ENCODE measurements around the gene IL13RA1. TPM values are rescaled to one million over a fixed set of nuclear protein-coding genes. Genes with fewer than 3 reads are reported as not detected.

Gene IL13RA1
- total RNA-seq, 4 donors from 2014 or later: 13.9 to 89.6 (median 70.2) TPM

DNA sequence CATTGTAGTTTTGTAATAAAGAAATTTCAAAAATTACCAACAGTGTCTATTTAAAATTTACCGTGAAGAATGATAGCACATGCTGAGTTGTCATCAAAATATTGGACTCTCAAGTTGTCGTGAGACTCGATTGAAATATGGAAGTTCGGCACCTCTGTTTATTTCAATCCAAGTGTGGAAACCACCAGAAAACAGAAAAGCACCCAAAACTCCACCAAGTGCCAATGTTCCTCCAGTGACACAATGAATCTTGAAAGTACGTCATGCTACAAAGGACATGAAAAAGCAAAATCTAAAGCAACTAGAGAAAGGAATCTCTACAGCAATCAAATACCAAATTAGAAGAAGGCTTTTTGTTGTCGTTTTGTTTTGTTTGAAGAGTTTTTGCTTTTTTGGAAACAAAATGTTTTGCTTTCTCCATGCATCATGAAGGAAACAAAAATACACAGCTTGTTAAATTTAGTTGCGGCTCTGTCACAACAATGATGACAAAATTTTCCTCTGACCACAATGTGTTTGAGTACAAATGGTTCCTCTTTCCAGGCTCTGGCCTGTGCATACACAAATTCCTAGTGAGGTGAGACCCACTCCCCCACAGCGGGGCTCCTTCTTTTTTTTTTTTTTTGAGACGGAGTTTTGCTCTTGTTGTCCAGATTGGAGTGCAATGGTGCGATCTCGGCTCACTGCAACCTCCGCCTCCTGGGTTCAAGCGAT, 9.6 kb upstream of the IL13RA1 start:
- in situ Hi-C loops (cut with MboI; ENCODE audit: low pct_ligation_motif_present in 1 of 4, low pct_unique_long_range_greater_than_20kb in 1 of 4, low sequenced_read_pairs in 3 of 4): no loop called here

GRCh38 chrX:118718737-118719136, 8.7 kb upstream of the IL13RA1 start:
- Histone ChIP-seq H3K36me3 (no peaks in the 10 kb centered on the region), H3K27ac (peak overlapping the region in 2 of 4 donors; percentile 9 to 32), H3K9me3 (no peaks in the 10 kb centered on the region), H3K4me3 (no peak overlapping the region), H3K27me3 (no peaks in the 10 kb centered on the region), H3K4me1 (peaks cover 0 to 2% (median 0%) of the 10 kb centered on the region in 4 donors)
- TF ChIP-seq POLR2AphosphoS5 (IDR thresholded peaks at IDR 0.05): no peak
- TF ChIP-seq EP300 (IDR thresholded peaks at IDR 0.05; ENCODE audit: low read depth): no peak
- TF ChIP-seq POLR2A (IDR thresholded peaks at IDR 0.05): no peak
- WGBS, 2 donors (ENCODE audit: low coverage in 1 of 2): 66% methylated on average over 2 of the region's 2 CpGs; no CpG with 5 or more reads in 1 of the 2 donors
- in situ Hi-C loops (cut with MboI; ENCODE audit: low pct_ligation_motif_present in 1 of 4, low pct_unique_long_range_greater_than_20kb in 1 of 4, low sequenced_read_pairs in 3 of 4) (no loop called here), intact Hi-C loops (cut with DNase I; ENCODE audit: low total_unique reads) (no loop called here)
- DNase-seq: no peak

More for the DNA sequence above, 9.6 kb upstream of the IL13RA1 start:
- Histone ChIP-seq H3K27ac (no peak overlapping the region), H3K9me3 (no peaks in the 10 kb centered on the region), H3K36me3 (no peaks in the 10 kb centered on the region), H3K4me1 (no peaks in the 10 kb centered on the region), H3K4me3 (no peak overlapping the region), H3K27me3 (no peaks in the 10 kb centered on the region)
- no peak for DNase-seq
- intact Hi-C loops (cut with DNase I; ENCODE audit: low total_unique reads): no loop called here
- 85 to 87% methylated on average over 3 to 13 of the region's 13 CpGs for WGBS, 2 donors (ENCODE audit: low coverage in 1 of 2)
- TF ChIP-seq, protein P1, sequence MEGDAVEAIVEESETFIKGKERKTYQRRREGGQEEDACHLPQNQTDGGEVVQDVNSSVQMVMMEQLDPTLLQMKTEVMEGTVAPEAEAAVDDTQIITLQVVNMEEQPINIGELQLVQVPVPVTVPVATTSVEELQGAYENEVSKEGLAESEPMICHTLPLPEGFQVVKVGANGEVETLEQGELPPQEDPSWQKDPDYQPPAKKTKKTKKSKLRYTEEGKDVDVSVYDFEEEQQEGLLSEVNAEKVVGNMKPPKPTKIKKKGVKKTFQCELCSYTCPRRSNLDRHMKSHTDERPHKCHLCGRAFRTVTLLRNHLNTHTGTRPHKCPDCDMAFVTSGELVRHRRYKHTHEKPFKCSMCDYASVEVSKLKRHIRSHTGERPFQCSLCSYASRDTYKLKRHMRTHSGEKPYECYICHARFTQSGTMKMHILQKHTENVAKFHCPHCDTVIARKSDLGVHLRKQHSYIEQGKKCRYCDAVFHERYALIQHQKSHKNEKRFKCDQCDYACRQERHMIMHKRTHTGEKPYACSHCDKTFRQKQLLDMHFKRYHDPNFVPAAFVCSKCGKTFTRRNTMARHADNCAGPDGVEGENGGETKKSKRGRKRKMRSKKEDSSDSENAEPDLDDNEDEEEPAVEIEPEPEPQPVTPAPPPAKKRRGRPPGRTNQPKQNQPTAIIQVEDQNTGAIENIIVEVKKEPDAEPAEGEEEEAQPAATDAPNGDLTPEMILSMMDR (IDR thresholded peaks at IDR 0.05): no peak
- no peak for TF ChIP-seq POLR2A (IDR thresholded peaks at IDR 0.05)
- no peak for TF ChIP-seq POLR2AphosphoS5 (IDR thresholded peaks at IDR 0.05)
- no peak for TF ChIP-seq EP300 (IDR thresholded peaks at IDR 0.05; ENCODE audit: low read depth)

DNA sequence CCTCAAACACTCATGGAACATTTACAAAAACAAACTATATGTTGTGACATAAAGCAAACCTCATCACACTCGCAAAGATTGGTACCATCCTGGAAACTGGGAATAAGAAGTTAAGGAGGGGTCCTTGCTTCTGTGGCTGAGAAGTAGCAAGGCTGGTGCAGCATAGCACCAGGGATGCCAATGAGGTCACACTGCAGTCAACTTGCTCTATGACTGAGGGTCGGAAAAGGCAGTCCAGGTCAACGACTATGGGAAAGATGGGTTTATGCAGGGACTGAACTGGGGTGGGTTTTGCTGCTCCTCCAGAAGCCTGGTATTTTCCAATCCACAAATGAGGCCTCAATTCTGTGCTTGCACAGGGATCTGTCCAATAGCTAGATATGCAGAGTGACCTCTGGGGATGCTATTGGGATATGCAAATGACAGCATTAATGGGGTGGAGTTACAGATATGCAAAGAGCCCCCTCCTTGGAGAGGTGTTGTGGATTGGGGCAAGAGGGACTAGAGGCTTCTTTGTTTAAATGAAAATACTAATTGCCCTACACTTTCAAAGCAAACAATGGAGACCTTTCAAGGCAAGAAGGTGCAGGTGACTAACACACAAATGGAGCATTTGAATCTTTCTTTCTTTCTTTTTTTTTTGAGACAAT, 7.2 kb upstream of the IL13RA1 start:
- H3K36me3 ChIP-seq: no peaks in the 10 kb centered on the region
- WGBS, 2 donors (ENCODE audit: low coverage in 1 of 2): 86% methylated on average over 3 of the region's 3 CpGs; no CpG with 5 or more reads in 1 of the 2 donors
- H3K27me3 ChIP-seq: no peaks in the 10 kb centered on the region
- H3K27ac ChIP-seq: no peak overlapping the region
- no peaks in the 10 kb centered on the region for H3K9me3 ChIP-seq
- peaks cover 1 to 13% (median 4%) of the 10 kb centered on the region in 4 donors for H3K4me1 ChIP-seq
- TF ChIP-seq, protein P1 (IDR thresholded peaks at IDR 0.05): no peak
- TF ChIP-seq POLR2AphosphoS5 (IDR thresholded peaks at IDR 0.05) (no peak), POLR2A (IDR thresholded peaks at IDR 0.05) (no peak), EP300 (IDR thresholded peaks at IDR 0.05; ENCODE audit: low read depth) (no peak)
- no peak overlapping the region for H3K4me3 ChIP-seq
- in situ Hi-C loops (cut with MboI; ENCODE audit: low pct_ligation_motif_present in 1 of 4, low pct_unique_long_range_greater_than_20kb in 1 of 4, low sequenced_read_pairs in 3 of 4): no loop called here
- DNase-seq: no peak
- intact Hi-C loops (cut with DNase I; ENCODE audit: low total_unique reads): no loop called here

GRCh38 chrX:118723376-118723775, 4.0 kb upstream of the IL13RA1 start:
- in situ Hi-C loops (cut with MboI; ENCODE audit: low pct_ligation_motif_present in 1 of 4, low pct_unique_long_range_greater_than_20kb in 1 of 4, low sequenced_read_pairs in 3 of 4) (no loop called here), intact Hi-C loops (cut with DNase I; ENCODE audit: low total_unique reads) (no loop called here)
- Histone ChIP-seq H3K36me3 (no peaks in the 10 kb centered on the region), H3K4me1 (peaks cover 4 to 29% (median 17%) of the 10 kb centered on the region in 4 donors), H3K9me3 (no peaks in the 10 kb centered on the region), H3K27ac (no peak overlapping the region), H3K27me3 (no peaks in the 10 kb centered on the region), H3K4me3 (no peak overlapping the region)
- no peak for DNase-seq
- 71% methylated on average over 3 of the region's 3 CpGs; no CpG with 5 or more reads in 1 of the 2 donors for WGBS, 2 donors (ENCODE audit: low coverage in 1 of 2)
- TF ChIP-seq, protein P1 (IDR thresholded peaks at IDR 0.05): no peak
- TF ChIP-seq POLR2A (IDR thresholded peaks at IDR 0.05): no peak
- TF ChIP-seq POLR2AphosphoS5 (IDR thresholded peaks at IDR 0.05): no peak
- no peak for TF ChIP-seq EP300 (IDR thresholded peaks at IDR 0.05; ENCODE audit: low read depth)
